ENCODE data around the gene IFT88. TPM values are rescaled to one million over a fixed set of nuclear protein-coding genes. Genes with fewer than 3 reads are reported as not detected.

Gene IFT88
- total and polyA plus RNA-seq, 4 donors = 8.7 to 59.0 (median 14.6) TPM

DNA sequence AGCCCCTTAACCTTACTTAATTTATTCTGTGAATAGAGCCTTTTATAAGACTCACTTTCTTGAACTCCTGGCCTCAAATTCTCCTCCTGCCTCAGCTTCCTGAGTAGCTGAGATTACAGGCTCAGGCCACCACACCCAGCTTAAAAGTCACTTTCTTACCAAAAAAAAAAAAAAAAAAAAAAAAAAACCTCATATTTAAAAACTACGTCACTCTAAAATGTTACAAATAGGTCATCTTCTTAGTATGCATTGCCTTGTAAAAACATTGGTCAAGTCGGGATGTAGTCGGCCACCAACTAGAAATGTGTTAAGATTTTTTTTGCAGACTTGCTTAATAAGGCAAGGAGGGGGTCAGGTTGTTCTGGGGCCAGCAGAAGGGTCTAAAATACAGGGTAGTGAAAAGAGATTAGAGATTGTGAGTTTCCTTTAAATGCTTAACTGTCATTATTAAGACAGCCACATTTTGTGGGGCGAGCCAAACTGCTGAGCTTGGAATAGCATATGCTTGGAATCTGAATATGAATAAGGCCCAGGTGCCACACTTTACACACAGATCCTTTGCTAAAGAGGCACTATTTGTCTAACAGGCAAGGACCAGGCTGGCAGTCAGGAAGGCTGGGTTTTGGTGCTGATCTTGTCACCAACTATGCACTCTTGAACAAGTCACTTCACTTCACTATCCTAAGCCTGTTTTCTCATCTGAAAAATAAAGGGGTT, 120.1 kb downstream of the IFT88 start:
- no peaks in the 10 kb centered on the region for H3K9me3 ChIP-seq (ENCODE audit: control insufficient read depth in 4 of 4, insufficient read depth in 3 of 4, low read length in 3 of 4)
- ATAC-seq (ENCODE audit: insufficient read depth, low FRiP score) = no peak
- no peaks in the 10 kb centered on the region for H3K27me3 ChIP-seq (ENCODE audit: control insufficient read depth in 3 of 3, insufficient read depth in 3 of 3, low read length in 2 of 3)
- H3K4me3 ChIP-seq = no peak overlapping the region
- H3K36me3 ChIP-seq (ENCODE audit: control insufficient read depth in 4 of 4, insufficient read depth in 4 of 4, low read length in 4 of 4) = peaks cover 0 to 13% (median 3%) of the 10 kb centered on the region in 4 donors
- TF ChIP-seq CTCF (IDR thresholded peaks at IDR 0.05; ENCODE audit: control extremely low read depth, extremely low read depth) = no peak
- no peak overlapping the region for H3K27ac ChIP-seq (ENCODE audit: low read depth in 1 of 2, low read length in 1 of 2)
- H3K9ac ChIP-seq (ENCODE audit: insufficient read depth in 1 of 2, low read length in 2 of 2) = no peak overlapping the region
- DNase-seq = no peak
- no peaks in the 10 kb centered on the region for H3K4me1 ChIP-seq (ENCODE audit: control insufficient read depth in 5 of 5, insufficient read depth in 5 of 5, low read length in 5 of 5)
- 87 to 90% methylated on average over 4 of the region's 4 CpGs for WGBS, 2 donors

GRCh38 chr13:20689291-20689690, 122.3 kb downstream of the IFT88 start:
- no peak for TF ChIP-seq CTCF (IDR thresholded peaks at IDR 0.05; ENCODE audit: control extremely low read depth, extremely low read depth)
- no peaks in the 10 kb centered on the region for H3K4me1 ChIP-seq (ENCODE audit: control insufficient read depth in 5 of 5, insufficient read depth in 5 of 5, low read length in 5 of 5)
- no peaks in the 10 kb centered on the region for H3K27me3 ChIP-seq (ENCODE audit: control insufficient read depth in 3 of 3, insufficient read depth in 3 of 3, low read length in 2 of 3)
- no peak overlapping the region for H3K4me3 ChIP-seq
- no peak overlapping the region for H3K9ac ChIP-seq (ENCODE audit: insufficient read depth in 1 of 2, low read length in 2 of 2)
- no peak overlapping the region for H3K27ac ChIP-seq (ENCODE audit: low read depth in 1 of 2, low read length in 1 of 2)
- 95 to 96% methylated on average over 3 of the region's 3 CpGs for WGBS, 2 donors
- ATAC-seq (ENCODE audit: insufficient read depth, low FRiP score) = no peak
- H3K9me3 ChIP-seq (ENCODE audit: control insufficient read depth in 4 of 4, insufficient read depth in 3 of 4, low read length in 3 of 4) = no peaks in the 10 kb centered on the region
- no peak for DNase-seq
- peaks cover 0 to 13% (median 3%) of the 10 kb centered on the region in 4 donors for H3K36me3 ChIP-seq (ENCODE audit: control insufficient read depth in 4 of 4, insufficient read depth in 4 of 4, low read length in 4 of 4)

GRCh38 chr13:20691616-20692015, 124.7 kb downstream of the IFT88 start:
- no peak overlapping the region for H3K9ac ChIP-seq (ENCODE audit: insufficient read depth in 1 of 2, low read length in 2 of 2)
- H3K27ac ChIP-seq (ENCODE audit: low read depth in 1 of 2, low read length in 1 of 2) = no peak overlapping the region
- DNase-seq = no peak
- no peak for TF ChIP-seq CTCF (IDR thresholded peaks at IDR 0.05; ENCODE audit: control extremely low read depth, extremely low read depth)
- no peaks in the 10 kb centered on the region for H3K4me1 ChIP-seq (ENCODE audit: control insufficient read depth in 5 of 5, insufficient read depth in 5 of 5, low read length in 5 of 5)
- peaks cover 0 to 13% (median 3%) of the 10 kb centered on the region in 4 donors for H3K36me3 ChIP-seq (ENCODE audit: control insufficient read depth in 4 of 4, insufficient read depth in 4 of 4, low read length in 4 of 4)
- no peak overlapping the region for H3K4me3 ChIP-seq
- no peaks in the 10 kb centered on the region for H3K27me3 ChIP-seq (ENCODE audit: control insufficient read depth in 3 of 3, insufficient read depth in 3 of 3, low read length in 2 of 3)
- WGBS, 2 donors = 69 to 71% methylated on average over 4 of the region's 4 CpGs
- no peaks in the 10 kb centered on the region for H3K9me3 ChIP-seq (ENCODE audit: control insufficient read depth in 4 of 4, insufficient read depth in 3 of 4, low read length in 3 of 4)
- no peak for ATAC-seq (ENCODE audit: insufficient read depth, low FRiP score)

DNA sequence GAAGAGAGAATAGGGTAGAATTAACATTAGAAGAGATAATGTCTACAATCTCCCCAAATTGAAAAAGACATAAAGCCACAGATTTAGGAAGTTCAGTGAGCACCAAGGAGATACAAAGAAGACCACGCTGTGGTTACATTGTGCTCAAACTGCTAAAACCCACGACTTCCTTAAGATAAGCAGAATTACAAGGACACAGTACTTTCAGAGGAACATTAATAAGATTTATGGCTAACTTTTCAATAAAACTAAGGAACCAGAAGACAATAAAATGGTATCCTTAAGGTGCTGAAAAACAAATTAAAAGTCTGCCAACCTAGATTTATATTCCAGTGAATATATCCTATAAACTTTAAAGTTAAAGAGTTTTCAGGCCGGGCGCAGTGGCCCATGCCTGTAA, 129.1 kb downstream of the IFT88 start:
- 54 to 57% methylated on average over 4 of the region's 4 CpGs for WGBS, 2 donors
- no peak for DNase-seq
- TF ChIP-seq CTCF (IDR thresholded peaks at IDR 0.05; ENCODE audit: control extremely low read depth, extremely low read depth) = no peak
- Histone ChIP-seq H3K4me1 (ENCODE audit: control insufficient read depth in 5 of 5, insufficient read depth in 5 of 5, low read length in 5 of 5) (no peaks in the 10 kb centered on the region), H3K27me3 (ENCODE audit: control insufficient read depth in 3 of 3, insufficient read depth in 3 of 3, low read length in 2 of 3) (no peaks in the 10 kb centered on the region), H3K9me3 (ENCODE audit: control insufficient read depth in 4 of 4, insufficient read depth in 3 of 4, low read length in 3 of 4) (no peaks in the 10 kb centered on the region), H3K36me3 (ENCODE audit: control insufficient read depth in 4 of 4, insufficient read depth in 4 of 4, low read length in 4 of 4) (peaks cover 0 to 4% (median 0%) of the 10 kb centered on the region in 4 donors), H3K27ac (ENCODE audit: low read depth in 1 of 2, low read length in 1 of 2) (no peak overlapping the region), H3K4me3 (no peak overlapping the region), H3K9ac (ENCODE audit: insufficient read depth in 1 of 2, low read length in 2 of 2) (no peak overlapping the region)
- ATAC-seq (ENCODE audit: insufficient read depth, low FRiP score) = no peak
